WTC11 (cell line): ENCODE results near the gene NANOG. TPM values are rescaled to one million over a fixed set of nuclear protein-coding genes. Genes with fewer than 3 reads are reported as not detected.
"Not testable (repeated sequence)": the region's sequence is repeated elsewhere in the genome, so short reads cannot be mapped to it uniquely, and the experiment has no call there.

ENCODE experiments used
- ATAC-seq: fragments of 200-7000 bp; cut with Tn5 transposase; 2 replicates; pipeline ENCODE4 v1.10.0; 2021; ENCODE audit warnings: mild to moderate bottlenecking, moderate library complexity
- Bru-seq: library from RNA; stranded (reverse); fragments of 400-500 nt; gene quantifications from one replicate; lab custom pipeline; 2021; lab: Mats Ljungman, UMichigan
- CTCF ChIA-PET: fragments of 300-600 bp; sonication (Branson Sonifier 250); formaldehyde crosslinking; loops from one replicate; lab custom pipeline; 2021; ENCODE audit warnings: antibody characterized with exemption; lab: Charles Lee
- POLR2A ChIA-PET: fragments of 350-600 bp; sonication (Branson Sonifier 250); formaldehyde crosslinking; loops from one replicate; lab custom pipeline; 2021; ENCODE audit warnings: antibody characterized with exemption; lab: Charles Lee
- DNase-seq: peaks from one replicate; pipeline ENCODE4 v3.0.0; 2021; ENCODE audit warnings: low spot score
- H3K27ac Mint-ChIP-seq: 2 replicates; pipeline ENCODE4 v1.8.0; 2021; ENCODE audit warnings: mixed read lengths
- H3K27me3 Mint-ChIP-seq: 2 replicates; pipeline ENCODE4 v1.8.0; 2021; ENCODE audit warnings: low read depth, mild to moderate bottlenecking, moderate library complexity, mixed read lengths
- H3K36me3 Mint-ChIP-seq: 2 replicates; pipeline ENCODE4 v1.8.0; 2021; ENCODE audit warnings: mixed read lengths
- H3K4me1 Mint-ChIP-seq: 2 replicates; pipeline ENCODE4 v1.8.0; 2022; ENCODE audit warnings: mixed read lengths
- H3K4me3 Mint-ChIP-seq: 2 replicates; pipeline ENCODE4 v1.8.0; 2021; ENCODE audit warnings: mild to moderate bottlenecking, moderate library complexity, mixed read lengths
- H3K9me3 Mint-ChIP-seq: 2 replicates; pipeline ENCODE4 v1.8.0; 2021; ENCODE audit warnings: mixed read lengths
- ATF1 ChIP-seq: sonication (generic); formaldehyde crosslinking; IDR thresholded peaks from 2 replicates; pipeline ENCODE4 v1.8.1; 2023; ENCODE audit warnings: mild to moderate bottlenecking, moderate library complexity, missing genetic modification reagents
- E2F4 ChIP-seq: sonication (generic); formaldehyde crosslinking; IDR thresholded peaks from 2 replicates; pipeline ENCODE4 v1.8.1; 2022; ENCODE audit warnings: low read depth, mild to moderate bottlenecking, moderate library complexity, missing genetic modification reagents, borderline replicate concordance
- ELF4 ChIP-seq: sonication (generic); formaldehyde crosslinking; IDR thresholded peaks from 2 replicates; pipeline ENCODE4 v1.8.1; 2022; ENCODE audit warnings: low read depth, mild to moderate bottlenecking, moderate library complexity, missing genetic modification reagents
- ESRRA ChIP-seq: sonication (generic); formaldehyde crosslinking; IDR thresholded peaks from 2 replicates; pipeline ENCODE4 v1.8.1; 2022; ENCODE audit warnings: mild to moderate bottlenecking, missing genetic modification reagents, borderline replicate concordance
- FOXJ3 ChIP-seq: sonication (generic); formaldehyde crosslinking; IDR thresholded peaks from 2 replicates; pipeline ENCODE4 v1.9.0; 2021; ENCODE audit warnings: missing genetic modification reagents, mild to moderate bottlenecking, borderline replicate concordance
- FOXP4 ChIP-seq: sonication (generic); formaldehyde crosslinking; IDR thresholded peaks from 2 replicates; pipeline ENCODE4 v1.8.0; 2022; ENCODE audit warnings: mild to moderate bottlenecking, missing genetic modification reagents
- KAT7 ChIP-seq: sonication (generic); formaldehyde crosslinking; IDR thresholded peaks from 2 replicates; pipeline ENCODE4 v1.8.1; 2023; ENCODE audit warnings: missing genetic modification reagents, mild to moderate bottlenecking, borderline replicate concordance
- OVOL2 ChIP-seq: fragments of 250-450 bp; sonication (Bioruptor Pico); IDR thresholded peaks from 2 replicates; pipeline ENCODE4 v1.9.0; 2021; ENCODE audit warnings: mild to moderate bottlenecking, borderline replicate concordance
- SOX15 ChIP-seq: fragments of 250-450 bp; sonication (Bioruptor Pico); IDR thresholded peaks from 2 replicates; pipeline ENCODE4 v1.9.0; 2021; ENCODE audit warnings: mild to moderate bottlenecking
- ZNF396 ChIP-seq: fragments of 250-450 bp; sonication (Bioruptor Pico); IDR thresholded peaks from 2 replicates; pipeline ENCODE4 v1.8.0; 2021; ENCODE audit warnings: mild to moderate bottlenecking, moderate library complexity, borderline replicate concordance
- ZNF423 ChIP-seq: fragments of 250-450 bp; sonication (Bioruptor Pico); IDR thresholded peaks from 2 replicates; pipeline ENCODE4 v2.1.2; 2022; ENCODE audit warnings: mild to moderate bottlenecking, moderate library complexity
- long read RNA-seq, 3 experiments: library from RNA in 1 of 3; library from capped mRNA in 1 of 3; library from polyadenylated mRNA in 1 of 3; unstranded in 2 of 3; stranded (forward) in 1 of 3; transcript quantifications; one replicate each; pipeline ENCODE4 v2.0.0, GENCODE V29; 2021
- total RNA-seq: library from RNA; stranded (reverse); gene quantifications from 3 replicates; pipeline ENCODE4 v1.2.3, GENCODE V29; 2021
- TF ChIP-seq, protein P1 (sequence below): fragments of 250-450 bp; sonication (Bioruptor Pico); conservative IDR thresholded peaks from 2 replicates; pipeline ENCODE4 v1.9.0; 2021; ENCODE audit warnings: mild to moderate bottlenecking

NANOG gene
- total RNA-seq (330 to 387 TPM (median 352 TPM) in 3 replicates), Bru-seq, nascent RNA (percentile 99 among the genes with signal in this experiment)
- long read RNA-seq, experiment 1, full-length matches to known transcripts: 327 of 511 reads
- long read RNA-seq, experiment 1, partial matches to known transcripts: 105 of 511 reads
- long read RNA-seq, experiment 1, other reads (novel, unspliced or antisense): 79 of 511 reads
- long read RNA-seq, experiment 2, full-length matches to known transcripts: 64 of 174 reads
- long read RNA-seq, experiment 2, partial matches to known transcripts: 14 of 174 reads
- long read RNA-seq, experiment 2, other reads (novel, unspliced or antisense): 96 of 174 reads
- long read RNA-seq, experiment 3, full-length matches to known transcripts: 39 of 58 reads
- long read RNA-seq, experiment 3, partial matches to known transcripts: 0 of 58 reads
- long read RNA-seq, experiment 3, other reads (novel, unspliced or antisense): 19 of 58 reads

DNA sequence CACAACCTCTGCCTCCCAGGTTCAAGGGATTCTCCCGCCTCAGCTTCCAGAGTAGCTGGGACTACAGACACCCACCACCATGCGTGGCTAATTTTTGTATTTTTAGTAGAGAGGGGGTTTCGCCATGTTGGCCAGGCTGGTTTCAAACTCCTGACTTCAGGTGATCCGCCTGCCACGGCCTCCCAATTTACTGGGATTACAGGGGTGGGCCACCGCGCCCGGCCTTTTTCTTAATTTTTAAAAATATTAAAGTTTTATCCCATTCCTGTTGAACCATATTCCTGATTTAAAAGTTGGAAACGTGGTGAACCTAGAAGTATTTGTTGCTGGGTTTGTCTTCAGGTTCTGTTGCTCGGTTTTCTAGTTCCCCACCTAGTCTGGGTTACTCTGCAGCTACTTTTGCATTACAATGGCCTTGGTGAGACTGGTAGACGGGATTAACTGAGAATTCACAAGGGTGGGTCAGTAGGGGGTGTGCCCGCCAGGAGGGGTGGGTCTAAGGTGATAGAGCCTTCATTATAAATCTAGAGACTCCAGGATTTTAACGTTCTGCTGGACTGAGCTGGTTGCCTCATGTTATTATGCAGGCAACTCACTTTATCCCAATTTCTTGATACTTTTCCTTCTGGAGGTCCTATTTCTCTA lies at the start of gene NANOG:
Gene NANOG (plus strand): TSS at position 519 of the 645 bp plus-strand sequence. CDS start 213 bp downstream, outside the sequence.
- peaks cover 39% of the 10 kb centered on the region for H3K36me3 Mint-ChIP-seq
- CTCF ChIA-PET: interaction anchor here (0.6 to 1.2 kb wide), 5 partner anchors 17 to 110 kb away, joined by 3 to 5 read pairs (median 4); partner anchors contain the start of gene GDF3
- not testable (repeated sequence) for H3K9me3 Mint-ChIP-seq, H3K27me3 Mint-ChIP-seq
- peak; percentile 73 for DNase-seq
- peaks cover 71% of the 10 kb centered on the region for H3K4me1 Mint-ChIP-seq
- peak within 1 kb of the TSS; percentile 98 for H3K27ac Mint-ChIP-seq
- POLR2A ChIA-PET: interaction anchor here (0.7 to 1.9 kb wide), 5 partner anchors 9 to 185 kb away, joined by 3 to 5 read pairs (median 4); no protein-coding TSS in a partner anchor
- 0 out of 2 replicates have a peak, but pooled peaks have one; percentile 20 for TF ChIP-seq ZNF423
- TF ChIP-seq, all 79 proteins: peak for 1; not testable (repeated sequence) for 78
- peak within 1 kb of the TSS; percentile 91 for H3K4me3 Mint-ChIP-seq
- peak; percentile 80 for ATAC-seq

DNA sequence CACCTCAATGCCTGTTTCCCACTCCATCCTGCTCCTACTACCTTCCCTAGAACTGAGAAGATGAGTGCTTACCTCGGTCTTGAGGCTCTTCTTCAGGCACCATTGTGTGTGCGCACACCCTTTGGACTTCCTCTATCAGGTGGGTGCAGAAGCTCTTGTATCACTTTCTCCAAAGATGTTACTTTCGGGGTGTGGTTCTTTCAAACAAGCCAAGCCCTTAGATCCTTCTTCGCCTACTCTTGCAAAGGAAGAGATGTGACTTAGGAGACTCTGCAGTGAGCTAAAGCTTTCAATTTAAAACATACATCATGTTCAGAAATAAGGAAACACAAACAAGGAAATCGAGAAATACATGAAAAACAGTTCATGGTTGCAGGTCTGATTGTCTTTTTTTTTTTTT lies 42.0 kb upstream of the NANOG start, which contains the start of gene CLEC4C:
Gene CLEC4C (minus strand): TSS at position 130 of the 400 bp plus-strand sequence. CDS start 27 bp downstream, at position 103.
- H3K4me1 Mint-ChIP-seq: peaks cover 14% of the 10 kb centered on the region
- DNase-seq (no peak), ATAC-seq (no peak)
- TF ChIP-seq OVOL2 (no peak), ZNF396 (CRISPR knock-in tag) (no peak), SOX15 (CRISPR knock-in tag) (no peak), E2F4 (CRISPR knock-in tag) (no peak), ATF1 (CRISPR knock-in tag) (no peak), ELF4 (no peak), ESRRA (CRISPR knock-in tag) (no peak), FOXJ3 (CRISPR knock-in tag) (no peak), FOXP4 (CRISPR knock-in tag) (no peak)
- ChIA-PET POLR2A (no interaction called here), CTCF (interaction anchor here (0.7 kb wide), 1 partner anchor 508 kb away, joined by 4 read pairs; no protein-coding TSS in a partner anchor)
- peaks cover 17% of the 10 kb centered on the region for H3K36me3 Mint-ChIP-seq
- peak within 1 kb of the TSS; percentile 1 for H3K27ac Mint-ChIP-seq
- H3K4me3 Mint-ChIP-seq: no peak within 1 kb of the TSS
- no peaks in the 10 kb centered on the region for H3K27me3 Mint-ChIP-seq
- peaks cover 21% of the 10 kb centered on the region for H3K9me3 Mint-ChIP-seq

DNA sequence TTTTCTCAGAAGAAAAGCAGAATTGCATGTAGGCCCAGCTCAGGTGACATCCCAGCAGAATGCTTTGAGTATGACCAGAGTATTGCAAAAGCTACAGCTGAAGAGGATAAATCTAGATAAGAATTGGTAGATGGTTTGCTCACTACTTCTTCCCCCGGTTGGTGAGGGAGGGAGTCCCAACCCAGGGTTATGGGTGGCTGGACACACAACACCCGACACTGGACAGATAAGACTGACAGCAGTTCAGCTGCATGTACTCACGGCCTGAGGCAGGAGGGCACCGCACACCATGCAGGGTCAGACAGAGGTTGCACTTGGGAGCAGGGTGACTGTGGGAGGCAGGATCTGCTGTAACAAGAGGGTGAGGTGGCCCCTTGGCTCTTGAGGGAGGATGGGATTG lies 40.4 kb upstream of the NANOG start:
- peaks cover 12% of the 10 kb centered on the region for H3K9me3 Mint-ChIP-seq
- CTCF ChIA-PET: interaction anchor here (0.7 to 1.1 kb wide), 2 partner anchors 57 to 106 kb away, joined by 3 read pairs; no protein-coding TSS in a partner anchor
- ATAC-seq: no peak

More for the DNA sequence above, 40.4 kb upstream of the NANOG start:
- no peak for TF ChIP-seq KAT7 (CRISPR knock-in tag)
- TF ChIP-seq, protein P1, sequence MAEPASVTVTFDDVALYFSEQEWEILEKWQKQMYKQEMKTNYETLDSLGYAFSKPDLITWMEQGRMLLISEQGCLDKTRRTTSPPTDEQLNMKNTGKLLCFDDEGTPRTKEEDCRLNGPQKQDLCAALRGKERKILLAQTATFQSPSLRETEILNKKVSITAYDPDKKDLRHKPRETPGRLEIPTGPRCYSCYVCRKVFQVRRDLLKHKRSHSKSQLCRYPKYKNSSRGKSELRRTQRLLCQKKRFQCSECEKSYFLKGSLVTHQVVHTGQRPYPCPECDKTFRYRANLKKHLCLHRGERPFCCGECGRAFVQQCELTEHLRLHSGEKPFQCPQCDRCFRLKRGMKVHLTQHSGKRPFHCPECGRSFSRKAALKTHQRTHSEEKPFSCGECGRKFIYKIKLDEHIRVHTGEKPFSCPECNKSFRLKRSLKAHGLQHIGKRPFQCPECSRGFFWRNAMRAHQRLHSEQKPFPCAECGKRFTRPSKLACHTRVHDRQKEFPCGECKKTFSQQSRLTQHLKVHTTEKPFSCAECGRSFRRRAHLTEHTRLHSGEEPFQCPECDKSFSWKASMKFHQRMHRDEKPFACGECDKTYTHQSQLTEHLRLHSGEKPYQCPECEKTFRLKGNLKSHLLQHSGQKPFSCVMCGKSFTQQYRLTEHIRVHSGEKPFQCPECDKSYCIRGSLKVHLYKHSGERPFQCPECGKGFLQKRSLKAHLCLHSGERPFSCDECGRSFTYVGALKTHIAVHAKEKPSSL (CRISPR knock-in tag): no peak
- peaks cover 13% of the 10 kb centered on the region for H3K36me3 Mint-ChIP-seq
- H3K4me1 Mint-ChIP-seq: peaks cover 14% of the 10 kb centered on the region
- no peak overlapping the region for H3K4me3 Mint-ChIP-seq
- no peaks in the 10 kb centered on the region for H3K27me3 Mint-ChIP-seq
- POLR2A ChIA-PET: no interaction called here
- no peak for DNase-seq
- peak overlapping the region; percentile 84; the same call in 1 of the 2 replicates for H3K27ac Mint-ChIP-seq
